CD4-positive, alpha-beta T cell treated with Interleukin-10 for 1 hour (primary cell): Measurements from ENCODE around the gene MC1R.
A peak's percentile ranks its signal among the peaks of the same experiment; 100 is the strongest.
"Not testable (repeated sequence)": the region's sequence is repeated elsewhere in the genome, so short reads cannot be mapped to it uniquely, and the experiment has no call there.

Experiments used
- DNase-seq: peaks from one replicate; pipeline ENCODE4 v3.0.0-alpha.2; 2020

MC1R gene

GRCh38 chr16:89918453-89919347 lies at the start of gene MC1R:
Gene MC1R (plus strand): TSS chr16:89918862. CDS start chr16:89919259, 397 bp downstream.
- no peak for DNase-seq

GRCh38 chr16:89869911-89870310 lies 48.8 kb upstream of the MC1R start:
- no peak for DNase-seq

- no peak for DNase-seq
These were observed 48.2 kb upstream of the MC1R start for GRCh38 chr16:89870440-89870839.

- DNase-seq, result no peak
These were observed 46.8 kb upstream of the MC1R start for GRCh38 chr16:89871895-89872294.

GRCh38 chr16:89873109-89873971 lies 45.3 kb upstream of the MC1R start, which contains the start of gene TCF25:
Gene TCF25 (plus strand): TSS chr16:89873592. CDS start chr16:89873668, 76 bp downstream.
- DNase-seq, result peak; percentile 87

- DNase-seq, result peak; percentile 96
These were observed 44.5 kb upstream of the MC1R start for GRCh38 chr16:89873972-89874689.

DNA sequence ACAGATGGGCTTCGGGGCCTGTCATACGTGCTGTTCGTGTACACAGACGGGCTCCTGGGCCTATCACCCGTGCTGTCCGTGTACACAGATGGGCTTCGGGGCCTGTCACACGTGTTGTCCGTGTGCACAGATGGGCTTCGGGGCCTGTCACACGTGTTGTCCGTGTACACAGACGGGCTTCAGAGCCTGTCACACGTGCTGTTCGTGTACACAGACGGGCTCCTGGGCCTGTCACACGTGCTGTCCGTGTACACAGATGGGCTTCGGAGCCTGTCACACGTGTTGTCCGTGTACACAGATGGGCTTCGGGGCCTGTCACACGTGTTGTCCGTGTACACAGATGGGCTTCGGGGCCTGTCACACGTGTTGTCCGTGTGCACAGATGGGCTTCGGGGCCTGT lies 39.5 kb upstream of the MC1R start:
- not testable (repeated sequence) for DNase-seq

- no peak for DNase-seq
These were observed 37.9 kb upstream of the MC1R start for GRCh38 chr16:89880477-89881367.

DNA sequence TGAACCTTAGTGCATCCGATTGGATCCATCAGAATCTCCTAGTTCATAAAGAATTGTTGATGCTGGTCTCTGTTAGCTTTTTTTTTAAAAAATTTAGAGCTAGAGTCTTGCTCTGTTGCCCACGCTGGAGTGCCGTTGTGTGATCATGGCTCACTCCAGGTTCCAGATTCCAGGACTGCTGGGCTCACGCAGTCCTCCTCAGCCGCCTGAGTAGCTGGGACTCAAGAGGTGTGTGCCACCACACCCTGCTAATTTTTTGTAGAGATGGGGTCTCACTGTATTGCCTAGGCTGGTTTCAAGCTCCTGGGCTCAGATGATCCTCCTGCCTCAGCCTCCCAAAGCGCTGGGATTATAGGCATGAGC lies 37.3 kb upstream of the MC1R start:
- DNase-seq, result no peak

DNA sequence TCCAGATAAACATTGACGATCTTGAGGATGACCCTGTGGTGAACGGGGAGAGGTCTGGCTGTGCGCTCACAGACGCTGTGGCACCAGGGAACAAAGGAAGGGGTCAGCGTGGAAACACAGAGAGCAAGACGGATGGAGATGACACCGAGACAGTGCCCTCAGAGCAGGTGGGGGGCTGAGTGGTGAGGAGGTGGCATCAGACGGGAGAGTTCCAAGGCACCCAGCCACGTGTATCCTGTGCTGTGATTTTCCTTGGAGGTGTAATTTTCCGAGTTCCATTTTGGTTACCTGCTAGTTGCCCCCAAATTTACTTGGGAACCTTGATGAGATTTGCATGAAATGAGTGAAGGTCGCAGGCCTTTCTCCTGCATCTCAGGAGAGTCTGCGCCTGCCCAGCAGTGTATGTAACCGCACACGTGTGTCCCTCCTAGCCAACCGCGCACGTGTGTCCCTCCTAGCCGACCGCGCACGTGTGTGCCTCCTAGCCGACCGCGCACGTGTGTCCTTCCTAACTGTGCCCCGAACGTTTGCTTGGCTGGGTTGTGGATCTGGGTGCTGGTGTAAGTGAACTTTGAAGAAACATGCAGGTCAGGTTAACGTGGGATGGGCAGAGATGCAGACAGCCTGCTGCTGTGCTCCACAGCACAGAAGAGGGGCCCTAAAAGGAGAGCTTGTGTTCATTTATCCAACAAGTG lies 35.2 kb upstream of the MC1R start:
- DNase-seq, result no peak

- no peak for DNase-seq
These were observed 34.6 kb upstream of the MC1R start for GRCh38 chr16:89884041-89884421.

- DNase-seq, result no peak
These were observed 31.4 kb upstream of the MC1R start for GRCh38 chr16:89887243-89887642.

DNA sequence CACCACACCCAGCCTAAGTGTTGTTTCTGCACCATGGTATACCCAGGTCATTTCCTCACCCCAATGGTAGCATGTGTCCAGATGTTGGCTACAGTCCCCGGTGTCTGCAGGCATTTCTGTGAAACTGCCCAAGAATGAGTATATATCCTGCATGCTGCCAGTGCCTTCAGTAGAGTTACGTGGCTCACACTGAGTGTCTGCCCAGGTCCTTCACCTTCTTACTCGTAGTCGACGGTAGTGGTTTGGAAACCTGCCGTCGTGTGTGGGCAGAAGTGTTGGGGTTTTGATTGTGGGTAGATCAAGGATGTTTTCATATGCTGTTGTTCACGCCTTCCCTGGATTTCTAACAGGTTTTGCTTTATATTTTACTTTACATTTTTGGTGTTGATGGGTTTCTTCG lies 28.5 kb upstream of the MC1R start:
- no peak for DNase-seq

- no peak for DNase-seq
These were observed 27.6 kb upstream of the MC1R start for GRCh38 chr16:89890886-89891657.

GRCh38 chr16:89892055-89892630 lies 26.5 kb upstream of the MC1R start:
- DNase-seq, result no peak

GRCh38 chr16:89892635-89893034 lies 26.0 kb upstream of the MC1R start:
- no peak for DNase-seq

GRCh38 chr16:89893642-89894548 lies 24.8 kb upstream of the MC1R start:
- DNase-seq, result no peak

DNA sequence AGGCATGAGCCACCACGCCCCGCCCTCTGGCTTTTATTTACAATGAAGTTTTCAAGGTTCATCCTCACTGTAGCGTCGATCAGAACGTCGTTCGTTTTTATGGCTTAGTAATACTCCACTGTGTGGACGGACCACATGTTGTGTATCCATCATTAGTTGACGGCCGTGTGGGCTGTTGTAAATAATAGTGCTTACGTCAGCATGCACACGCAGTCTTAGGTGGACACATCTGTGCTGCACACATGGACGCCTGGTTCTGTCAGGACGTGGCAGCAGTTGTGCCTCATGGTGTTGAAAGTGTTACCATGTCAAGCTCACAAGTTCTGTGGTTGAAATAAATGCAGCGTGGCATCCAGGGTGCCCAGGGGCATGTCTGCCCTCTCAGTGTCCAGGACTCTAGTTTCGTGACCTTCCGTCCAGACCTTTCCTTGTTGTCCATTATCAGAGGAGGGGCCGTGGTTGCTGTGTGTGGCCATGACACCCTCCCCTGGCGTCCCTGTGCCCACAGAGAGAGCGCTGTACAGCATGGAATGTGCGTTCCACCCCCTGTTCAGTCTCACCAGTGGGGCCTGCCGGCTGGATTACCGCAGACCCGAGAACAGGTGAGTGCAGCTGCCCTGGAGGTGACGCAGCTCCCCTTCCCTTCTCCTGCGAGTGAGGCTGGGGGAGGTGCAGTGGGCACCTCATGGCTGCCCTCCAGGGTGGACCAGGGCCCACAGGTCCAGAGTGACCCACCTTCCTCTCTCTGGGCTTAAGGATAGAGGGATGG lies 23.0 kb upstream of the MC1R start:
- no peak for DNase-seq
